OCI-LY1 (cell line): ENCODE measurements around the gene AKR1C8.
"Not testable (repeated sequence)": the region's sequence is repeated elsewhere in the genome, so short reads cannot be mapped to it uniquely, and the experiment has no call there.

Experiments used
- H2AFZ ChIP-seq: fragments of 200-600 bp; sonication (generic), shearing (Covaris generic); 2 replicates; pipeline ENCODE4 v1.6.0; 2014; ENCODE audit warnings: antibody characterized with exemption, mild to moderate bottlenecking, low read length
- H3F3A ChIP-seq: fragments of 200-600 bp; sonication (generic), shearing (Covaris generic); 2 replicates; pipeline ENCODE4 v1.6.0; 2014; ENCODE audit warnings: mild to moderate bottlenecking, antibody characterized with exemption, low read length, moderate library complexity; ENCODE audit not compliant: insufficient read depth
- H3K27ac ChIP-seq: fragments of 200-600 bp; sonication (generic); 2 replicates; pipeline ENCODE4 v1.5.1; 2014; ENCODE audit warnings: low read length, mixed run types, mild to moderate bottlenecking, low read depth; ENCODE audit not compliant: poor library complexity, severe bottlenecking
- H3K27me3 ChIP-seq: fragments of 200-600 bp; sonication (generic); 2 replicates; pipeline ENCODE4 v1.6.0; 2014; ENCODE audit warnings: antibody characterized with exemption, mild to moderate bottlenecking, low read length, moderate library complexity; ENCODE audit not compliant: insufficient read depth
- H3K36me3 ChIP-seq: fragments of 200-600 bp; sonication (generic); 2 replicates; pipeline ENCODE4 v1.6.1; 2014; ENCODE audit warnings: mild to moderate bottlenecking, antibody characterized with exemption, low read length, moderate library complexity, mixed read lengths; ENCODE audit not compliant: insufficient read depth
- H3K4me1 ChIP-seq: fragments of 200-600 bp; sonication (generic); 2 replicates; pipeline ENCODE4 v1.5.1; 2014; ENCODE audit warnings: mild to moderate bottlenecking, low read length, moderate library complexity; ENCODE audit not compliant: insufficient read depth, severe bottlenecking
- H3K4me2 ChIP-seq: fragments of 200-600 bp; sonication (generic), shearing (Covaris generic); 2 replicates; pipeline ENCODE4 v1.6.1; 2014; ENCODE audit warnings: low read length
- H3K4me3 ChIP-seq: fragments of 200-600 bp; sonication (generic); 2 replicates; pipeline ENCODE4 v1.5.1; 2014; ENCODE audit warnings: low read length, low read depth, mild to moderate bottlenecking, mixed read lengths; ENCODE audit not compliant: poor library complexity, severe bottlenecking
- H3K79me2 ChIP-seq: fragments of 200-600 bp; shearing (Covaris generic); 2 replicates; pipeline ENCODE4 v1.6.1; 2016; ENCODE audit warnings: mixed run types, low read length, mixed read lengths; ENCODE audit not compliant: insufficient read depth
- H3K9ac ChIP-seq: fragments of 200-600 bp; sonication (generic), shearing (Covaris generic); 2 replicates; pipeline ENCODE4 v1.6.1; 2014; ENCODE audit warnings: mild to moderate bottlenecking, low read length, mixed read lengths
- H3K9me2 ChIP-seq: fragments of 200-600 bp; sonication (generic), shearing (Covaris generic); 2 replicates; pipeline ENCODE4 v1.6.1; 2014; ENCODE audit warnings: low read depth, mild to moderate bottlenecking, low read length, mixed read lengths
- H3K9me3 ChIP-seq: fragments of 200-600 bp; shearing (Covaris generic); 2 replicates; pipeline ENCODE4 v1.6.1; 2014; ENCODE audit warnings: low read length, mixed read lengths
- H4K20me1 ChIP-seq: fragments of 200-600 bp; sonication (generic), shearing (Covaris generic); 2 replicates; pipeline ENCODE4 v1.6.0; 2016; ENCODE audit warnings: mild to moderate bottlenecking, low read length; ENCODE audit not compliant: insufficient read depth
- EZH2 ChIP-seq: fragments of 200-600 bp; sonication (generic), shearing (Covaris generic); IDR thresholded peaks from 2 replicates; pipeline ENCODE4 v1.8.0; 2017; ENCODE audit warnings: borderline replicate concordance, mixed run types, mild to moderate bottlenecking, antibody characterized with exemption, low read length, moderate library complexity, mixed read lengths
- TF ChIP-seq, protein P1 (sequence below): fragments of 200-600 bp; sonication (generic), shearing (Covaris generic); IDR thresholded peaks from 2 replicates; pipeline ENCODE4 v1.5.1; 2017; ENCODE audit warnings: mild to moderate bottlenecking, antibody characterized with exemption, low read length, moderate library complexity, mixed read lengths

Gene AKR1C8

DNA sequence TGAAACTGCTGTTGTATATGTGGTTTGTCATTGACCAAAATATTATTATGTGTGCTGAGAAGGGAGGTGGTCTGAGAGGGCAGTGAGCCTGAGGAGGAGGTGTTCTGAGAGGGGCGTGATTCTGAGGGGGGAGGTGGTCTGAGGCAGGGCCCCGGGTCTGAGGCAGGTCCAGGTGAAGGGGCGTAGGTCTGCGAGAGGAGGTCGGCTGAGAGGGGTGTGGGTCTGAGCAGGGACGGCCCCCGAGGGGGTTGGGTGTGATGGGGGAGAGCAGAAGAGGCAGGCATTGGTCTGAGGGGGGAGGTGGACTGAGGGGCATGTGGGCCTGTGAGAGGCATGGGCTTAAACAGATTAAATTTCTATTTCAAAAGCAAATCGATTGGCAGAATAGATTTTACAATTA is 44.1 kb upstream of the AKR1C8 start:
- H4K20me1 ChIP-seq, result no peaks in the 10 kb centered on the region
- TF ChIP-seq, protein P1, sequence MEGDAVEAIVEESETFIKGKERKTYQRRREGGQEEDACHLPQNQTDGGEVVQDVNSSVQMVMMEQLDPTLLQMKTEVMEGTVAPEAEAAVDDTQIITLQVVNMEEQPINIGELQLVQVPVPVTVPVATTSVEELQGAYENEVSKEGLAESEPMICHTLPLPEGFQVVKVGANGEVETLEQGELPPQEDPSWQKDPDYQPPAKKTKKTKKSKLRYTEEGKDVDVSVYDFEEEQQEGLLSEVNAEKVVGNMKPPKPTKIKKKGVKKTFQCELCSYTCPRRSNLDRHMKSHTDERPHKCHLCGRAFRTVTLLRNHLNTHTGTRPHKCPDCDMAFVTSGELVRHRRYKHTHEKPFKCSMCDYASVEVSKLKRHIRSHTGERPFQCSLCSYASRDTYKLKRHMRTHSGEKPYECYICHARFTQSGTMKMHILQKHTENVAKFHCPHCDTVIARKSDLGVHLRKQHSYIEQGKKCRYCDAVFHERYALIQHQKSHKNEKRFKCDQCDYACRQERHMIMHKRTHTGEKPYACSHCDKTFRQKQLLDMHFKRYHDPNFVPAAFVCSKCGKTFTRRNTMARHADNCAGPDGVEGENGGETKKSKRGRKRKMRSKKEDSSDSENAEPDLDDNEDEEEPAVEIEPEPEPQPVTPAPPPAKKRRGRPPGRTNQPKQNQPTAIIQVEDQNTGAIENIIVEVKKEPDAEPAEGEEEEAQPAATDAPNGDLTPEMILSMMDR, result no peak
- TF ChIP-seq EZH2, result no peak
- no peak overlapping the region for H3K4me2 ChIP-seq
- H3K9ac ChIP-seq, result no peak overlapping the region
- no peaks in the 10 kb centered on the region for H3F3A ChIP-seq
- no peak overlapping the region for H3K27ac ChIP-seq
- H3K9me2 ChIP-seq, result no peaks in the 10 kb centered on the region
- H2AFZ ChIP-seq, result no peak overlapping the region
- no peaks in the 10 kb centered on the region for H3K36me3 ChIP-seq
- H3K79me2 ChIP-seq, result no peaks in the 10 kb centered on the region
- H3K9me3 ChIP-seq, result no peaks in the 10 kb centered on the region
- no peaks in the 10 kb centered on the region for H3K4me1 ChIP-seq
- no peaks in the 10 kb centered on the region for H3K27me3 ChIP-seq
- no peak overlapping the region for H3K4me3 ChIP-seq

DNA sequence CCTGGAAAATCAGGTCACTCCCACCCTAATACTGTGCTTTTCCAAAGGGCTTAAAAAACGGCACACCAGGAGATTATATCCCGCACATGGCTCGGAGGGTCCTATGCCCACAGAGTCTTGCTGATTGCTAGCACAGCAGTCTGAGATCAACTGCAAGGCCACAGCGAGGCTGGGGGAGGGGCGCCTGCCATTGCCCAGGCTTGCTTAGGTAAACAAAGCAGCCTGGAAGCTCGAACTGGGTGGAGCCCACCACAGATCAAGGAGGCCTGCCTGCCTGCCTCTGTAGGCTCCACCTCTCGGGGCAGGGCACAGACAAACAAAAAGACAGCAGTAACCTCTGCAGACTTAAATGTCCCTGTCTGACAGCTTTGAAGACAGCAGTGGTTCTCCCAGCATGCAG is 38.0 kb upstream of the AKR1C8 start:
- H3K4me1 ChIP-seq, H3K9ac ChIP-seq, H3K4me3 ChIP-seq, H3K9me2 ChIP-seq, H3K9me3 ChIP-seq, H3K27me3 ChIP-seq, H2AFZ ChIP-seq, H3K79me2 ChIP-seq, H3K27ac ChIP-seq, H3F3A ChIP-seq, H3K4me2 ChIP-seq, H4K20me1 ChIP-seq, H3K36me3 ChIP-seq: not testable (repeated sequence)

DNA sequence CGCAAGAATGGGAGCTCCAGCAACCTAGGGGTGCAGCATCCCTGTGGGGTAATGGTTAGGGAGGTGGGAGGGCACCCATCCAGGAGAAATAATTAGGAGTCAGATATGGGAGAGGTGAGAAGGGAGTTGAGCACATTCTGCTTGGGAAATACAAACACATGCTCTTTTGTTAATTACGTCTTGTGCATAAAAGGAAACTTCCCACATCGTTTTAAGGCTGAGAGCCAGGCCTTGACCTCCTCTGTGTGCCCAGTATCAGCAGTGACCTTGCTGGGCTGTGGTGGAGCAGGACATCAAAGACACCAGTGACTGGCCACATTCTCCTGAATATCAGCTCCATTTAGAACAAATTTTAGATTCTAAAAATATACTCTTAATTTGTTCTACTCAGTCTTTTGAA is 34.3 kb upstream of the AKR1C8 start:
- no peak overlapping the region for H3K27ac ChIP-seq
- no peaks in the 10 kb centered on the region for H3K36me3 ChIP-seq
- H3K9ac ChIP-seq, result no peak overlapping the region
- no peaks in the 10 kb centered on the region for H3K79me2 ChIP-seq
- H4K20me1 ChIP-seq, result no peaks in the 10 kb centered on the region
- no peaks in the 10 kb centered on the region for H3F3A ChIP-seq
- no peak for TF ChIP-seq EZH2
- TF ChIP-seq, protein P1, result no peak
- no peaks in the 10 kb centered on the region for H3K9me2 ChIP-seq
- H3K4me1 ChIP-seq, result no peaks in the 10 kb centered on the region
- no peak overlapping the region for H3K4me3 ChIP-seq
- H3K9me3 ChIP-seq, result no peaks in the 10 kb centered on the region
- H3K27me3 ChIP-seq, result no peaks in the 10 kb centered on the region
- H2AFZ ChIP-seq, result no peak overlapping the region
- no peak overlapping the region for H3K4me2 ChIP-seq

DNA sequence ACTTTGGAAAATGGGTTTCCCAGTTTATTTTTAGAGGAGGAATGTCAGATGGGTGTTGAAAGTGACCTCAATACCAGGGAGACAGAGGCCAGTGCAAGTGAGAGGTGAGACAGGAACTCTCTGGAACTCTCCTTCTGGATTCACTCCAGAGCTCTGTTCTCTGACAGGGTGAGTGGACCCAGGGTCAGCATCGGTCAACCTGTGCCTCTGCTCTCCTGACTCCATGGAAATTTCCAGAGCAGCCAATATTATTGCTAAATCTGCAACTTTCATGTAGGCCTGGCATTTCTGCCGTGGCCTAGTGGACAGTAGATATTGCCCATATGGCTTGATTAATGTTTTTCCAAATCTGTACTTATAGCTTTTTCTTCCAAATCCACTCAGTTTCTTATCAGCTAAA is 31.9 kb upstream of the AKR1C8 start:
- no peaks in the 10 kb centered on the region for H3K9me2 ChIP-seq
- H3K4me2 ChIP-seq, result no peak overlapping the region
- H4K20me1 ChIP-seq, result no peaks in the 10 kb centered on the region
- no peaks in the 10 kb centered on the region for H3K4me1 ChIP-seq
- TF ChIP-seq, protein P1, result no peak
- no peak for TF ChIP-seq EZH2
- no peak overlapping the region for H3K9ac ChIP-seq
- H3K36me3 ChIP-seq, result no peaks in the 10 kb centered on the region
- H3K27me3 ChIP-seq, result no peaks in the 10 kb centered on the region
- no peaks in the 10 kb centered on the region for H3F3A ChIP-seq
- no peaks in the 10 kb centered on the region for H3K79me2 ChIP-seq
- no peak overlapping the region for H3K4me3 ChIP-seq
- H3K27ac ChIP-seq, result no peak overlapping the region
- H3K9me3 ChIP-seq, result no peaks in the 10 kb centered on the region
- no peak overlapping the region for H2AFZ ChIP-seq
